HepG2 (cell line): ENCODE data around the gene F7. TPM values are rescaled to one million over a fixed set of nuclear protein-coding genes. Genes with fewer than 3 reads are reported as not detected.

Experiments used
- BORCS8-MEF2B ChIP-seq: sonication (generic); formaldehyde crosslinking; IDR thresholded peaks from 2 replicates; pipeline ENCODE4 v1.8.0; 2022; ENCODE audit warnings: mild to moderate bottlenecking, missing genetic modification reagents
- CCAR2 ChIP-seq: fragments of 200-400 bp; formaldehyde crosslinking; optimal IDR thresholded peaks from 2 replicates; pipeline ENCODE3; 2018; ENCODE audit warnings: low read depth, mild to moderate bottlenecking, low read length, moderate library complexity
- FOXA1 ChIP-seq, 2 experiments: fragments of 450-650 bp in 1 of 2; sonication (generic) in 1 of 2; formaldehyde crosslinking in 1 of 2; IDR thresholded peaks; 2 replicates each; pipeline versions ENCODE4 v1.4.0 to v1.6.1; 2016 to 2020; ENCODE audit warnings: missing genetic modification reagents in 1 of 2
- GATAD2A ChIP-seq: IDR thresholded peaks from 2 replicates; pipeline ENCODE4 v1.6.1; 2016
- HHEX ChIP-seq: IDR thresholded peaks from 2 replicates; pipeline ENCODE4 v1.6.1; 2016; ENCODE audit warnings: control low read depth
- MBNL3 ChIP-seq: fragments of 250-450 bp; sonication (Bioruptor Pico); conservative IDR thresholded peaks from 2 replicates; pipeline ENCODE4 v1.8.0; 2022; ENCODE audit warnings: mild to moderate bottlenecking, inconsistent platforms
- MTF2 ChIP-seq: sonication (generic); formaldehyde crosslinking; IDR thresholded peaks from 2 replicates; pipeline ENCODE4 v1.5.0; 2020; ENCODE audit warnings: missing genetic modification reagents, borderline replicate concordance
- MYNN ChIP-seq: sonication (generic); formaldehyde crosslinking; IDR thresholded peaks from 2 replicates; pipeline ENCODE4 v1.4.0; 2020; ENCODE audit warnings: mild to moderate bottlenecking, low read depth, missing genetic modification reagents
- POGZ ChIP-seq: sonication (generic); formaldehyde crosslinking; IDR thresholded peaks from 2 replicates; pipeline ENCODE4 v1.4.0; 2020; ENCODE audit warnings: mild to moderate bottlenecking, missing genetic modification reagents
- SNAI1 ChIP-seq: sonication (generic); formaldehyde crosslinking; IDR thresholded peaks from 2 replicates; pipeline ENCODE4 v1.5.0; 2020; ENCODE audit warnings: mild to moderate bottlenecking, missing genetic modification reagents, borderline replicate concordance
- SP140L ChIP-seq: sonication (generic); formaldehyde crosslinking; IDR thresholded peaks from 2 replicates; pipeline ENCODE4 v1.4.0; 2020; ENCODE audit warnings: missing genetic modification reagents, borderline replicate concordance
- TRIM24 ChIP-seq: sonication (generic); formaldehyde crosslinking; IDR thresholded peaks from 2 replicates; pipeline ENCODE4 v1.8.0; 2022; ENCODE audit warnings: mild to moderate bottlenecking, missing genetic modification reagents
- ZKSCAN8 ChIP-seq: IDR thresholded peaks from 2 replicates; pipeline ENCODE4 v1.6.1; 2016; ENCODE audit warnings: borderline replicate concordance, missing genetic modification reagents, missing compliant biosample characterization
- ZNF225 ChIP-seq: sonication (generic); formaldehyde crosslinking; IDR thresholded peaks from 2 replicates; pipeline ENCODE4 v1.4.0; 2020; ENCODE audit warnings: mild to moderate bottlenecking, missing genetic modification reagents
- ZNF563 ChIP-seq: sonication (generic); formaldehyde crosslinking; IDR thresholded peaks from 2 replicates; pipeline ENCODE4 v1.8.0; 2022; ENCODE audit warnings: mild to moderate bottlenecking, moderate library complexity, missing genetic modification reagents
- ZNF746 ChIP-seq: sonication (generic); formaldehyde crosslinking; IDR thresholded peaks from 2 replicates; pipeline ENCODE4 v1.8.0; 2022; ENCODE audit warnings: mild to moderate bottlenecking, missing genetic modification reagents
- ZNF878 ChIP-seq: sonication (generic); formaldehyde crosslinking; IDR thresholded peaks from 2 replicates; pipeline ENCODE4 v1.8.1; 2023; ENCODE audit warnings: mild to moderate bottlenecking, missing genetic modification reagents, moderate library complexity
- polyA plus RNA-seq, 8 experiments: library from polyadenylated mRNA; depleted of rRNA in 3 of 8; stranded (reverse) in 7 of 8; unstranded in 1 of 8; fragments of >200 nt; fragmentation: Illumina TruSeq in 4 of 8; extraction: Trizol in 4 of 8; gene quantifications; 2 replicates each; pipeline versions ENCODE4 v1.2.1 to v1.2.3, GENCODE V29; 2011 to 2016; ENCODE audit warnings: low read depth in 4 of 8, missing spikeins in 1 of 8, mixed read lengths in 1 of 8; ENCODE audit not compliant: insufficient read depth in 1 of 8
- total RNA-seq, 5 experiments: library from RNA; depleted of rRNA; stranded (reverse); fragments of >200 nt; fragmentation: Illumina TruSeq; extraction: Trizol; gene quantifications; 2 replicates each; pipeline ENCODE4 v1.2.3, GENCODE V29; 2016; ENCODE audit warnings: low read depth in 1 of 5
- TF ChIP-seq, protein P1 (sequence below), 2 experiments: sonication (generic) in 1 of 2; formaldehyde crosslinking in 1 of 2; IDR thresholded peaks; 2 replicates each; pipeline versions ENCODE4 v1.4.0 to v1.6.1; 2018 to 2020; ENCODE audit warnings: missing genetic modification reagents in 2 of 2, borderline replicate concordance in 1 of 2, low read depth in 1 of 2, mild to moderate bottlenecking in 1 of 2, missing biosample characterization in 1 of 2
- TF ChIP-seq, protein P2 (sequence below): sonication (generic); formaldehyde crosslinking; IDR thresholded peaks from 2 replicates; pipeline ENCODE4 v1.5.0; 2020; ENCODE audit warnings: missing genetic modification reagents, mild to moderate bottlenecking, borderline replicate concordance
- TF ChIP-seq, protein P3 (sequence below): sonication (generic); formaldehyde crosslinking; IDR thresholded peaks from 2 replicates; pipeline ENCODE4 v1.5.1; 2020; ENCODE audit warnings: missing genetic modification reagents, mild to moderate bottlenecking, borderline replicate concordance
- TF ChIP-seq, protein P4 (sequence below): sonication (generic); formaldehyde crosslinking; IDR thresholded peaks from 2 replicates; pipeline ENCODE4 v1.5.0; 2020; ENCODE audit warnings: mild to moderate bottlenecking, missing genetic modification reagents

F7 gene
- total and polyA plus RNA-seq, 2 of the 13 experiments (the other 11 are each of a cell fraction or from before 2014, with no cell fraction given) = 12.6 to 26.5 TPM

DNA sequence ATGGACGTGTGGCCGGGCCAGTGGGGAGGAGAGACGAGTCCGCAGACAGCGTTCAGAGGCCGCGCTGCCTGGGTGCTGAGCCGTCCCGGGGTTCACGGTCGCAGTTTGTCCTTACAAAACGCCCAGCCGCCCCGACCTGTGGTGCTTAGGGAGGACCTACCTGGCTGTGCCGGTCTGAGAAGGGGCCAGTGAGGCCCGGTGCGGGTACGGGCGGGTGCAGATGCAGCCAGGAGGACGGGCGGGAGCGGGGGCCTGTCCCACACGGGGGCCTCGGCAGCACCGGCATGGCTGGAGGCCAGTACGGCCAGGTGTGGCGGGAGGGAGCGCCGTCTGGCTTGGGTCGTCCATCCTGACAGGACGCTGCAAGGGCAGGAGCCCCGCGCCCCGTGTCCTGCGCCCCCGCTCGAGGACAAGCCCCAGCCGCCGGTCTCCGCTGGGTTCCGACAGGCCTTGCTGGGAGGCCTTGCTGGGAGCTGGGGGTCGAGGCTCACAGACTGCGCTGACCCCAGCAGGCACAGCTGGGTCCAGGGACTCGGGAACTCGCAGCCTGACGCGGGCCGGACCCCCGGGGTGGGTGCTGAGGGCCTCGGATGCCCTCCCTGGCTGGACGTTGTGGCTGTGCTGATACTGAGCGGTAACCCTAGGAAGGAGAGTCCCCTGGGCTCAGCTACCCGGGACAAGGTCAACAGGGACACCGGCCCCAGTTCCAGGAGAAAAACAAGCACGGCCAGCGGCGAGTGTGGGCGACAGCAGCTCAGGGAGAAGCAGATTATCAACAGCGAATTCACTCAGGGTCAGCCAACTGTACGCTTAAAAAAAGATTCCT is 47.6 kb downstream of the F7 start (continued):
- TF ChIP-seq, protein P1, sequence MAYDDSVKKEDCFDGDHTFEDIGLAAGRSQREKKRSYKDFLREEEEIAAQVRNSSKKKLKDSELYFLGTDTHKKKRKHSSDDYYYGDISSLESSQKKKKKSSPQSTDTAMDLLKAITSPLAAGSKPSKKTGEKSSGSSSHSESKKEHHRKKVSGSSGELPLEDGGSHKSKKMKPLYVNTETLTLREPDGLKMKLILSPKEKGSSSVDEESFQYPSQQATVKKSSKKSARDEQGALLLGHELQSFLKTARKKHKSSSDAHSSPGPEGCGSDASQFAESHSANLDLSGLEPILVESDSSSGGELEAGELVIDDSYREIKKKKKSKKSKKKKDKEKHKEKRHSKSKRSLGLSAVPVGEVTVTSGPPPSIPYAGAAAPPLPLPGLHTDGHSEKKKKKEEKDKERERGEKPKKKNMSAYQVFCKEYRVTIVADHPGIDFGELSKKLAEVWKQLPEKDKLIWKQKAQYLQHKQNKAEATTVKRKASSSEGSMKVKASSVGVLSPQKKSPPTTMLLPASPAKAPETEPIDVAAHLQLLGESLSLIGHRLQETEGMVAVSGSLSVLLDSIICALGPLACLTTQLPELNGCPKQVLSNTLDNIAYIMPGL (CRISPR knock-in tag; IDR thresholded peaks at IDR 0.05; ENCODE audit: borderline replicate concordance in 1 of 2, low read depth in 1 of 2) = 0 out of 4 replicates have a peak, but pooled peaks of 1 of the 2 experiments have one; percentile 61
- TF ChIP-seq ZNF746 (CRISPR knock-in tag) (no peak), SP140L (CRISPR knock-in tag) (no peak), MYNN (CRISPR knock-in tag) (no peak), FOXA1 (IDR thresholded peaks at IDR 0.05) (no peak), FOXA1 (CRISPR knock-in tag; IDR thresholded peaks at IDR 0.05) (peak; percentile 15; the same call in 1 of the 2 replicates), MBNL3 (CRISPR knock-in tag) (no peak), BORCS8-MEF2B (CRISPR knock-in tag) (0 out of 2 replicates have a peak, but pooled peaks have one; percentile 35), POGZ (CRISPR knock-in tag) (peak; percentile 18; the same call in 1 of the 2 replicates), SNAI1 (peak; percentile 97), ZNF563 (peak; percentile 37; the same call in 1 of the 2 replicates), CCAR2 (no peak), TRIM24 (no peak), MTF2 (CRISPR knock-in tag) (no peak), GATAD2A (CRISPR knock-in tag) (no peak), HHEX (CRISPR knock-in tag) (no peak), ZKSCAN8 (CRISPR knock-in tag) (no peak), ZNF225 (CRISPR knock-in tag) (peak; percentile 90; the same call in 1 of the 2 replicates), ZNF878 (CRISPR knock-in tag) (no peak)
- TF ChIP-seq, protein P2, sequence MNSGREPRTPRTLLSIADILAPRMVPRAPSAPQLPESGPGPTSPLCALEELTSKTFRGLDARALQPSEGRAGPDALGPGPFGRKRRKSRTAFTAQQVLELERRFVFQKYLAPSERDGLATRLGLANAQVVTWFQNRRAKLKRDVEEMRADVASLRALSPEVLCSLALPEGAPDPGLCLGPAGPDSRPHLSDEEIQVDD (CRISPR knock-in tag) = peak; percentile 42; the same call in 1 of the 2 replicates
- TF ChIP-seq, protein P3, sequence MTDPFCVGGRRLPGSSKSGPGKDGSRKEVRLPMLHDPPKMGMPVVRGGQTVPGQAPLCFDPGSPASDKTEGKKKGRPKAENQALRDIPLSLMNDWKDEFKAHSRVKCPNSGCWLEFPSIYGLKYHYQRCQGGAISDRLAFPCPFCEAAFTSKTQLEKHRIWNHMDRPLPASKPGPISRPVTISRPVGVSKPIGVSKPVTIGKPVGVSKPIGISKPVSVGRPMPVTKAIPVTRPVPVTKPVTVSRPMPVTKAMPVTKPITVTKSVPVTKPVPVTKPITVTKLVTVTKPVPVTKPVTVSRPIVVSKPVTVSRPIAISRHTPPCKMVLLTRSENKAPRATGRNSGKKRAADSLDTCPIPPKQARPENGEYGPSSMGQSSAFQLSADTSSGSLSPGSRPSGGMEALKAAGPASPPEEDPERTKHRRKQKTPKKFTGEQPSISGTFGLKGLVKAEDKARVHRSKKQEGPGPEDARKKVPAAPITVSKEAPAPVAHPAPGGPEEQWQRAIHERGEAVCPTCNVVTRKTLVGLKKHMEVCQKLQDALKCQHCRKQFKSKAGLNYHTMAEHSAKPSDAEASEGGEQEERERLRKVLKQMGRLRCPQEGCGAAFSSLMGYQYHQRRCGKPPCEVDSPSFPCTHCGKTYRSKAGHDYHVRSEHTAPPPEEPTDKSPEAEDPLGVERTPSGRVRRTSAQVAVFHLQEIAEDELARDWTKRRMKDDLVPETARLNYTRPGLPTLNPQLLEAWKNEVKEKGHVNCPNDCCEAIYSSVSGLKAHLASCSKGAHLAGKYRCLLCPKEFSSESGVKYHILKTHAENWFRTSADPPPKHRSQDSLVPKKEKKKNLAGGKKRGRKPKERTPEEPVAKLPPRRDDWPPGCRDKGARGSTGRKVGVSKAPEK (CRISPR knock-in tag) = peak; percentile 81; the same call in 1 of the 2 replicates
- TF ChIP-seq, protein P4, sequence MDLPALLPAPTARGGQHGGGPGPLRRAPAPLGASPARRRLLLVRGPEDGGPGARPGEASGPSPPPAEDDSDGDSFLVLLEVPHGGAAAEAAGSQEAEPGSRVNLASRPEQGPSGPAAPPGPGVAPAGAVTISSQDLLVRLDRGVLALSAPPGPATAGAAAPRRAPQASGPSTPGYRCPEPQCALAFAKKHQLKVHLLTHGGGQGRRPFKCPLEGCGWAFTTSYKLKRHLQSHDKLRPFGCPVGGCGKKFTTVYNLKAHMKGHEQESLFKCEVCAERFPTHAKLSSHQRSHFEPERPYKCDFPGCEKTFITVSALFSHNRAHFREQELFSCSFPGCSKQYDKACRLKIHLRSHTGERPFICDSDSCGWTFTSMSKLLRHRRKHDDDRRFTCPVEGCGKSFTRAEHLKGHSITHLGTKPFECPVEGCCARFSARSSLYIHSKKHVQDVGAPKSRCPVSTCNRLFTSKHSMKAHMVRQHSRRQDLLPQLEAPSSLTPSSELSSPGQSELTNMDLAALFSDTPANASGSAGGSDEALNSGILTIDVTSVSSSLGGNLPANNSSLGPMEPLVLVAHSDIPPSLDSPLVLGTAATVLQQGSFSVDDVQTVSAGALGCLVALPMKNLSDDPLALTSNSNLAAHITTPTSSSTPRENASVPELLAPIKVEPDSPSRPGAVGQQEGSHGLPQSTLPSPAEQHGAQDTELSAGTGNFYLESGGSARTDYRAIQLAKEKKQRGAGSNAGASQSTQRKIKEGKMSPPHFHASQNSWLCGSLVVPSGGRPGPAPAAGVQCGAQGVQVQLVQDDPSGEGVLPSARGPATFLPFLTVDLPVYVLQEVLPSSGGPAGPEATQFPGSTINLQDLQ = no peak
